ENCODE results near the gene BOD1. TPM values are rescaled to one million over a fixed set of nuclear protein-coding genes. Genes with fewer than 3 reads are reported as not detected.

BOD1 gene
- total and polyA plus RNA-seq, 4 donors: 23.3 to 63.1 (median 35.9) TPM

- Histone ChIP-seq H3K4me1 (ENCODE audit: control insufficient read depth in 5 of 5, insufficient read depth in 5 of 5, low read length in 5 of 5) (peaks cover 0 to 9% (median 0%) of the 10 kb centered on the region in 5 donors), H3K36me3 (ENCODE audit: control insufficient read depth in 4 of 4, insufficient read depth in 4 of 4, low read length in 4 of 4) (no peaks in the 10 kb centered on the region), H3K27ac (ENCODE audit: low read depth in 1 of 2, low read length in 1 of 2) (no peak overlapping the region), H3K27me3 (ENCODE audit: control insufficient read depth in 3 of 3, insufficient read depth in 3 of 3, low read length in 2 of 3) (no peaks in the 10 kb centered on the region), H3K9me3 (ENCODE audit: control insufficient read depth in 4 of 4, insufficient read depth in 3 of 4, low read length in 3 of 4) (no peaks in the 10 kb centered on the region), H3K4me3 (no peak overlapping the region), H3K9ac (ENCODE audit: insufficient read depth in 1 of 2, low read length in 2 of 2) (no peak overlapping the region)
- no peak for ATAC-seq (ENCODE audit: insufficient read depth, low FRiP score)
- WGBS, 2 donors: 73 to 76% methylated on average over 3 of the region's 3 CpGs
- DNase-seq: no peak
- no peak for TF ChIP-seq CTCF (IDR thresholded peaks at IDR 0.05; ENCODE audit: control extremely low read depth, extremely low read depth)
These were observed 4.3 kb upstream of the BOD1 start for GRCh38 chr5:173620784-173621183.

- Histone ChIP-seq H3K36me3 (ENCODE audit: control insufficient read depth in 4 of 4, insufficient read depth in 4 of 4, low read length in 4 of 4) (no peaks in the 10 kb centered on the region), H3K4me3 (no peak overlapping the region), H3K9me3 (ENCODE audit: control insufficient read depth in 4 of 4, insufficient read depth in 3 of 4, low read length in 3 of 4) (no peaks in the 10 kb centered on the region), H3K27ac (ENCODE audit: low read depth in 1 of 2, low read length in 1 of 2) (no peak overlapping the region), H3K9ac (ENCODE audit: insufficient read depth in 1 of 2, low read length in 2 of 2) (no peak overlapping the region), H3K27me3 (ENCODE audit: control insufficient read depth in 3 of 3, insufficient read depth in 3 of 3, low read length in 2 of 3) (no peaks in the 10 kb centered on the region), H3K4me1 (ENCODE audit: control insufficient read depth in 5 of 5, insufficient read depth in 5 of 5, low read length in 5 of 5) (peaks cover 6 to 26% (median 13%) of the 10 kb centered on the region in 5 donors)
- DNase-seq: peak; percentile 47 to 77 (median 74)
- WGBS, 2 donors: 16% methylated on average over 7 of the region's 7 CpGs
- peak; percentile 87 for TF ChIP-seq CTCF (IDR thresholded peaks at IDR 0.05; ENCODE audit: control extremely low read depth, extremely low read depth)
- no peak for ATAC-seq (ENCODE audit: insufficient read depth, low FRiP score)
These were observed 2.6 kb upstream of the BOD1 start for GRCh38 chr5:173618927-173619519.

GRCh38 chr5:173615884-173616576 is 420 bp downstream of the BOD1 start:
- ATAC-seq (ENCODE audit: insufficient read depth, low FRiP score): peak; percentile 71

More at GRCh38 chr5:173615884-173616576, 420 bp downstream of the BOD1 start:
- Histone ChIP-seq H3K9ac (ENCODE audit: insufficient read depth in 1 of 2, low read length in 2 of 2) (peak overlapping the region; percentile 72 to 79), H3K27me3 (ENCODE audit: control insufficient read depth in 3 of 3, insufficient read depth in 3 of 3, low read length in 2 of 3) (no peaks in the 10 kb centered on the region), H3K4me1 (ENCODE audit: control insufficient read depth in 5 of 5, insufficient read depth in 5 of 5, low read length in 5 of 5) (peaks cover 8 to 45% (median 16%) of the 10 kb centered on the region in 5 donors), H3K9me3 (ENCODE audit: control insufficient read depth in 4 of 4, insufficient read depth in 3 of 4, low read length in 3 of 4) (no peaks in the 10 kb centered on the region), H3K36me3 (ENCODE audit: control insufficient read depth in 4 of 4, insufficient read depth in 4 of 4, low read length in 4 of 4) (peaks cover 1 to 13% (median 10%) of the 10 kb centered on the region in 4 donors), H3K4me3 (peak overlapping the region; percentile 88), H3K27ac (ENCODE audit: low read depth in 1 of 2, low read length in 1 of 2) (peak overlapping the region; percentile 89 to 98)
- WGBS, 2 donors: 0% methylated on average over 49 to 55 of the region's 55 CpGs
- DNase-seq: peak; percentile 74 to 85 (median 81)
- no peak for TF ChIP-seq CTCF (IDR thresholded peaks at IDR 0.05; ENCODE audit: control extremely low read depth, extremely low read depth)

Data from lung (tissue), 12 donors.